ENCODE data around the gene STX19.

GRCh38 chr3:94063496-94064119, 35.2 kb upstream of the STX19 start:
- TF ChIP-seq POLR2A (IDR thresholded peaks at IDR 0.05; ENCODE audit: low read depth) (no peak), CTCF (IDR thresholded peaks at IDR 0.05) (no peak), EP300 (IDR thresholded peaks at IDR 0.05) (no peak)

Measured in esophagus muscularis mucosa (tissue), 4 donors.